WTC11 (cell line): ENCODE results near the gene NRIP3. TPM values are rescaled to one million over a fixed set of nuclear protein-coding genes. Genes with fewer than 3 reads are reported as not detected.

Experiments used
- ATAC-seq: fragments of 200-7000 bp; cut with Tn5 transposase; 2 replicates; pipeline ENCODE4 v1.10.0; 2021; ENCODE audit warnings: mild to moderate bottlenecking, moderate library complexity
- CTCF ChIA-PET: fragments of 300-600 bp; sonication (Branson Sonifier 250); formaldehyde crosslinking; loops from one replicate; lab custom pipeline; 2021; ENCODE audit warnings: antibody characterized with exemption; lab: Charles Lee
- POLR2A ChIA-PET: fragments of 350-600 bp; sonication (Branson Sonifier 250); formaldehyde crosslinking; loops from one replicate; lab custom pipeline; 2021; ENCODE audit warnings: antibody characterized with exemption; lab: Charles Lee
- DNase-seq: peaks from one replicate; pipeline ENCODE4 v3.0.0; 2021; ENCODE audit warnings: low spot score
- H3K27ac Mint-ChIP-seq: 2 replicates; pipeline ENCODE4 v1.8.0; 2021; ENCODE audit warnings: mixed read lengths
- H3K27me3 Mint-ChIP-seq: 2 replicates; pipeline ENCODE4 v1.8.0; 2021; ENCODE audit warnings: low read depth, mild to moderate bottlenecking, moderate library complexity, mixed read lengths
- H3K36me3 Mint-ChIP-seq: 2 replicates; pipeline ENCODE4 v1.8.0; 2021; ENCODE audit warnings: mixed read lengths
- H3K4me1 Mint-ChIP-seq: 2 replicates; pipeline ENCODE4 v1.8.0; 2022; ENCODE audit warnings: mixed read lengths
- H3K4me3 Mint-ChIP-seq: 2 replicates; pipeline ENCODE4 v1.8.0; 2021; ENCODE audit warnings: mild to moderate bottlenecking, moderate library complexity, mixed read lengths
- H3K9me3 Mint-ChIP-seq: 2 replicates; pipeline ENCODE4 v1.8.0; 2021; ENCODE audit warnings: mixed read lengths
- ATF3 ChIP-seq: sonication (generic); formaldehyde crosslinking; conservative IDR thresholded peaks from 2 replicates; pipeline ENCODE4 v1.8.1; 2022; ENCODE audit warnings: mild to moderate bottlenecking, missing genetic modification reagents
- E2F4 ChIP-seq: sonication (generic); formaldehyde crosslinking; IDR thresholded peaks from 2 replicates; pipeline ENCODE4 v1.8.1; 2022; ENCODE audit warnings: low read depth, mild to moderate bottlenecking, moderate library complexity, missing genetic modification reagents, borderline replicate concordance
- EMX1 ChIP-seq: fragments of 250-450 bp; sonication (Bioruptor Pico); IDR thresholded peaks from 2 replicates; pipeline ENCODE4 v1.8.0; 2021; ENCODE audit warnings: mild to moderate bottlenecking
- ESRRA ChIP-seq: sonication (generic); formaldehyde crosslinking; IDR thresholded peaks from 2 replicates; pipeline ENCODE4 v1.8.1; 2022; ENCODE audit warnings: mild to moderate bottlenecking, missing genetic modification reagents, borderline replicate concordance
- IRF2 ChIP-seq: sonication (generic); formaldehyde crosslinking; IDR thresholded peaks from 2 replicates; pipeline ENCODE4 v1.8.0; 2022; ENCODE audit warnings: low read depth, missing genetic modification reagents, borderline replicate concordance
- MYBL2 ChIP-seq: sonication (generic); formaldehyde crosslinking; IDR thresholded peaks from 2 replicates; pipeline ENCODE4 v1.8.1; 2023; ENCODE audit warnings: mild to moderate bottlenecking, moderate library complexity, missing genetic modification reagents
- PRDM15 ChIP-seq: sonication (generic); formaldehyde crosslinking; IDR thresholded peaks from 2 replicates; pipeline ENCODE4 v1.8.0; 2022; ENCODE audit warnings: missing genetic modification reagents
- PREB ChIP-seq: sonication (generic); formaldehyde crosslinking; IDR thresholded peaks from 2 replicates; pipeline ENCODE4 v1.8.1; 2022; ENCODE audit warnings: mild to moderate bottlenecking, missing genetic modification reagents, moderate library complexity, borderline replicate concordance
- PRRX2 ChIP-seq: fragments of 250-450 bp; sonication (Bioruptor Pico); IDR thresholded peaks from 2 replicates; pipeline ENCODE4 v1.8.0; 2021; ENCODE audit warnings: mild to moderate bottlenecking
- RELA ChIP-seq: sonication (generic); formaldehyde crosslinking; IDR thresholded peaks from 2 replicates; pipeline ENCODE4 v1.8.1; 2022; ENCODE audit warnings: missing genetic modification reagents, mild to moderate bottlenecking, borderline replicate concordance
- SOX15 ChIP-seq: fragments of 250-450 bp; sonication (Bioruptor Pico); IDR thresholded peaks from 2 replicates; pipeline ENCODE4 v1.9.0; 2021; ENCODE audit warnings: mild to moderate bottlenecking
- TP53 ChIP-seq: sonication (generic); formaldehyde crosslinking; IDR thresholded peaks from 2 replicates; pipeline ENCODE4 v1.8.1; 2023; ENCODE audit warnings: mild to moderate bottlenecking, missing genetic modification reagents
- ZNF121 ChIP-seq: sonication (generic); formaldehyde crosslinking; IDR thresholded peaks from 2 replicates; pipeline ENCODE4 v1.8.0; 2023; ENCODE audit warnings: missing genetic modification reagents
- total RNA-seq: library from RNA; stranded (reverse); gene quantifications from 3 replicates; pipeline ENCODE4 v1.2.3, GENCODE V29; 2021
- TF ChIP-seq, protein P1 (sequence below): sonication (generic); formaldehyde crosslinking; IDR thresholded peaks from 2 replicates; pipeline ENCODE4 v1.8.0; 2023; ENCODE audit warnings: missing genetic modification reagents, mild to moderate bottlenecking, borderline replicate concordance
- TF ChIP-seq, protein P2 (sequence below): sonication (generic); formaldehyde crosslinking; IDR thresholded peaks from 2 replicates; pipeline ENCODE4 v1.8.0; 2023; ENCODE audit warnings: missing genetic modification reagents
- TF ChIP-seq, protein P3 (sequence below): fragments of 250-450 bp; sonication (Bioruptor Pico); conservative IDR thresholded peaks from 2 replicates; pipeline ENCODE4 v1.9.0; 2021; ENCODE audit warnings: mild to moderate bottlenecking
- TF ChIP-seq, protein P4 (sequence below): fragments of 250-450 bp; sonication (Bioruptor Pico); IDR thresholded peaks from 2 replicates; pipeline ENCODE4 v1.8.0; 2021; ENCODE audit warnings: mild to moderate bottlenecking
- TF ChIP-seq, protein P5 (sequence below): sonication (generic); formaldehyde crosslinking; IDR thresholded peaks from 2 replicates; pipeline ENCODE4 v1.8.1; 2022; ENCODE audit warnings: missing genetic modification reagents, borderline replicate concordance

The NRIP3 gene
- total RNA-seq, 1 experiment from 2014 or later, result 4.5 TPM

DNA sequence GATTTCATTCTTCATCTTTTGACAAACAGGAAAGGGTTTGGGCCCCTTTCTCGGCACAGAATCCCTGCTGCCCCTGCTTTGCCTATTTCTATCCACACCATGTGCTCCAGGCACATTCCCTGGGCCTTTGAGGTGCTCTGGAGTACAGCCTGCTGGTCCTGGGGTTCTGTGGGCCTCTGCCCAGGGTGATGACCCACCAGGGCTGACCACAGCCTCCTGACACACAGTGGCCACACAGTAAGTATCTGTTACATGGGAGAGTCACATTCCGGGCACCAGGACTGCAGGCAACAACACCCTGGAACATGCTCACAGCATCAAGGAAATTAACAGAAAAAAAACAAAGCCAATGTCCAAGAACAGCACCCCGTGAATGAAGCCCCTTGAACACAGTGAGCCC, 48.5 kb upstream of the NRIP3 start:
- ChIA-PET CTCF (no interaction called here), POLR2A (no interaction called here)
- H3K4me1 Mint-ChIP-seq, result peaks cover 14% of the 10 kb centered on the region
- H3K4me3 Mint-ChIP-seq, result no peak overlapping the region
- no peaks in the 10 kb centered on the region for H3K36me3 Mint-ChIP-seq
- H3K27me3 Mint-ChIP-seq, result no peaks in the 10 kb centered on the region
- TF ChIP-seq PRRX2 (CRISPR knock-in tag), result no peak
- ATAC-seq (no peak), DNase-seq (no peak)
- H3K27ac Mint-ChIP-seq, result no peak overlapping the region
- no peaks in the 10 kb centered on the region for H3K9me3 Mint-ChIP-seq

DNA sequence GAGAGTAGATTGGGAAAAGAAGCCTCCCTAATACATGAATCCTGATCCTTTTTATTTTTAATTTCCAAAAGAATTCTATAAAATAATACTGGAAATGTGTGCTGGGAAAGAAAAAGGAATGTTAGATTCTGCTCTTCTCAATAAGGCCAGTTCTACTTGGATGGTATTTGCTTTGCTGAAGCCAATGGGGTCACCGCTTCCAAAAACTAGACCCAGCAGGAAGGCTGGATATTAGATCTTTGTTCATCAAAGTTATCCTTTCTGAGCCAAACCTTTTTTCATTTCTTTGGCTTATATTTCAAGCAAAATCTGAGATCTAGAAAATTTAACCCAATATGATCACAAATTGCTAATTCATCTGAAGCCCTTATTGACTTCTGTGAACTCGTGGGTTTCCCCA, 46.2 kb upstream of the NRIP3 start:
- TF ChIP-seq PREB (CRISPR knock-in tag), result no peak
- no peak for TF ChIP-seq MYBL2 (CRISPR knock-in tag)
- no peak for TF ChIP-seq TP53
- TF ChIP-seq ESRRA (CRISPR knock-in tag), result no peak
- TF ChIP-seq, protein P1, sequence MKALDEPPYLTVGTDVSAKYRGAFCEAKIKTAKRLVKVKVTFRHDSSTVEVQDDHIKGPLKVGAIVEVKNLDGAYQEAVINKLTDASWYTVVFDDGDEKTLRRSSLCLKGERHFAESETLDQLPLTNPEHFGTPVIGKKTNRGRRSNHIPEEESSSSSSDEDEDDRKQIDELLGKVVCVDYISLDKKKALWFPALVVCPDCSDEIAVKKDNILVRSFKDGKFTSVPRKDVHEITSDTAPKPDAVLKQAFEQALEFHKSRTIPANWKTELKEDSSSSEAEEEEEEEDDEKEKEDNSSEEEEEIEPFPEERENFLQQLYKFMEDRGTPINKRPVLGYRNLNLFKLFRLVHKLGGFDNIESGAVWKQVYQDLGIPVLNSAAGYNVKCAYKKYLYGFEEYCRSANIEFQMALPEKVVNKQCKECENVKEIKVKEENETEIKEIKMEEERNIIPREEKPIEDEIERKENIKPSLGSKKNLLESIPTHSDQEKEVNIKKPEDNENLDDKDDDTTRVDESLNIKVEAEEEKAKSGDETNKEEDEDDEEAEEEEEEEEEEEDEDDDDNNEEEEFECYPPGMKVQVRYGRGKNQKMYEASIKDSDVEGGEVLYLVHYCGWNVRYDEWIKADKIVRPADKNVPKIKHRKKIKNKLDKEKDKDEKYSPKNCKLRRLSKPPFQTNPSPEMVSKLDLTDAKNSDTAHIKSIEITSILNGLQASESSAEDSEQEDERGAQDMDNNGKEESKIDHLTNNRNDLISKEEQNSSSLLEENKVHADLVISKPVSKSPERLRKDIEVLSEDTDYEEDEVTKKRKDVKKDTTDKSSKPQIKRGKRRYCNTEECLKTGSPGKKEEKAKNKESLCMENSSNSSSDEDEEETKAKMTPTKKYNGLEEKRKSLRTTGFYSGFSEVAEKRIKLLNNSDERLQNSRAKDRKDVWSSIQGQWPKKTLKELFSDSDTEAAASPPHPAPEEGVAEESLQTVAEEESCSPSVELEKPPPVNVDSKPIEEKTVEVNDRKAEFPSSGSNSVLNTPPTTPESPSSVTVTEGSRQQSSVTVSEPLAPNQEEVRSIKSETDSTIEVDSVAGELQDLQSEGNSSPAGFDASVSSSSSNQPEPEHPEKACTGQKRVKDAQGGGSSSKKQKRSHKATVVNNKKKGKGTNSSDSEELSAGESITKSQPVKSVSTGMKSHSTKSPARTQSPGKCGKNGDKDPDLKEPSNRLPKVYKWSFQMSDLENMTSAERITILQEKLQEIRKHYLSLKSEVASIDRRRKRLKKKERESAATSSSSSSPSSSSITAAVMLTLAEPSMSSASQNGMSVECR (CRISPR knock-in tag), result no peak
- TF ChIP-seq EMX1, result no peak
- no peak for TF ChIP-seq E2F4 (CRISPR knock-in tag)
- TF ChIP-seq, protein P2, sequence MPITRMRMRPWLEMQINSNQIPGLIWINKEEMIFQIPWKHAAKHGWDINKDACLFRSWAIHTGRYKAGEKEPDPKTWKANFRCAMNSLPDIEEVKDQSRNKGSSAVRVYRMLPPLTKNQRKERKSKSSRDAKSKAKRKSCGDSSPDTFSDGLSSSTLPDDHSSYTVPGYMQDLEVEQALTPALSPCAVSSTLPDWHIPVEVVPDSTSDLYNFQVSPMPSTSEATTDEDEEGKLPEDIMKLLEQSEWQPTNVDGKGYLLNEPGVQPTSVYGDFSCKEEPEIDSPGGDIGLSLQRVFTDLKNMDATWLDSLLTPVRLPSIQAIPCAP (CRISPR knock-in tag), result no peak
- TF ChIP-seq, protein P3, sequence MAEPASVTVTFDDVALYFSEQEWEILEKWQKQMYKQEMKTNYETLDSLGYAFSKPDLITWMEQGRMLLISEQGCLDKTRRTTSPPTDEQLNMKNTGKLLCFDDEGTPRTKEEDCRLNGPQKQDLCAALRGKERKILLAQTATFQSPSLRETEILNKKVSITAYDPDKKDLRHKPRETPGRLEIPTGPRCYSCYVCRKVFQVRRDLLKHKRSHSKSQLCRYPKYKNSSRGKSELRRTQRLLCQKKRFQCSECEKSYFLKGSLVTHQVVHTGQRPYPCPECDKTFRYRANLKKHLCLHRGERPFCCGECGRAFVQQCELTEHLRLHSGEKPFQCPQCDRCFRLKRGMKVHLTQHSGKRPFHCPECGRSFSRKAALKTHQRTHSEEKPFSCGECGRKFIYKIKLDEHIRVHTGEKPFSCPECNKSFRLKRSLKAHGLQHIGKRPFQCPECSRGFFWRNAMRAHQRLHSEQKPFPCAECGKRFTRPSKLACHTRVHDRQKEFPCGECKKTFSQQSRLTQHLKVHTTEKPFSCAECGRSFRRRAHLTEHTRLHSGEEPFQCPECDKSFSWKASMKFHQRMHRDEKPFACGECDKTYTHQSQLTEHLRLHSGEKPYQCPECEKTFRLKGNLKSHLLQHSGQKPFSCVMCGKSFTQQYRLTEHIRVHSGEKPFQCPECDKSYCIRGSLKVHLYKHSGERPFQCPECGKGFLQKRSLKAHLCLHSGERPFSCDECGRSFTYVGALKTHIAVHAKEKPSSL, result no peak
- no peak for TF ChIP-seq IRF2 (CRISPR knock-in tag)
- TF ChIP-seq ZNF121, result no peak
- TF ChIP-seq, protein P4, sequence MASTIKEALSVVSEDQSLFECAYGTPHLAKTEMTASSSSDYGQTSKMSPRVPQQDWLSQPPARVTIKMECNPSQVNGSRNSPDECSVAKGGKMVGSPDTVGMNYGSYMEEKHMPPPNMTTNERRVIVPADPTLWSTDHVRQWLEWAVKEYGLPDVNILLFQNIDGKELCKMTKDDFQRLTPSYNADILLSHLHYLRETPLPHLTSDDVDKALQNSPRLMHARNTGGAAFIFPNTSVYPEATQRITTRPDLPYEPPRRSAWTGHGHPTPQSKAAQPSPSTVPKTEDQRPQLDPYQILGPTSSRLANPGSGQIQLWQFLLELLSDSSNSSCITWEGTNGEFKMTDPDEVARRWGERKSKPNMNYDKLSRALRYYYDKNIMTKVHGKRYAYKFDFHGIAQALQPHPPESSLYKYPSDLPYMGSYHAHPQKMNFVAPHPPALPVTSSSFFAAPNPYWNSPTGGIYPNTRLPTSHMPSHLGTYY (CRISPR knock-in tag), result no peak
- no peak for TF ChIP-seq ATF3 (CRISPR knock-in tag)
- TF ChIP-seq SOX15, result no peak
- no peak for TF ChIP-seq RELA (CRISPR knock-in tag)
- TF ChIP-seq PRDM15, result no peak
- TF ChIP-seq, protein P5, sequence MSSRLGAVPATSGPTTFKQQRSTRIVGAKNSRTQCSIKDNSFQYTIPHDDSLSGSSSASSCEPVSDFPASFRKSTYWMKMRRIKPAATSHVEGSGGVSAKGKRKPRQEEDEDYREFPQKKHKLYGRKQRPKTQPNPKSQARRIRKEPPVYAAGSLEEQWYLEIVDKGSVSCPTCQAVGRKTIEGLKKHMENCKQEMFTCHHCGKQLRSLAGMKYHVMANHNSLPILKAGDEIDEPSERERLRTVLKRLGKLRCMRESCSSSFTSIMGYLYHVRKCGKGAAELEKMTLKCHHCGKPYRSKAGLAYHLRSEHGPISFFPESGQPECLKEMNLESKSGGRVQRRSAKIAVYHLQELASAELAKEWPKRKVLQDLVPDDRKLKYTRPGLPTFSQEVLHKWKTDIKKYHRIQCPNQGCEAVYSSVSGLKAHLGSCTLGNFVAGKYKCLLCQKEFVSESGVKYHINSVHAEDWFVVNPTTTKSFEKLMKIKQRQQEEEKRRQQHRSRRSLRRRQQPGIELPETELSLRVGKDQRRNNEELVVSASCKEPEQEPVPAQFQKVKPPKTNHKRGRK, result no peak
- TF ChIP-seq, all 79 proteins: peak for 0
- Mint-ChIP-seq H3K4me1 (peaks cover 29% of the 10 kb centered on the region), H3K36me3 (no peaks in the 10 kb centered on the region), H3K27me3 (no peaks in the 10 kb centered on the region), H3K4me3 (no peak overlapping the region), H3K27ac (no peak overlapping the region), H3K9me3 (no peaks in the 10 kb centered on the region)
- ChIA-PET CTCF (interaction anchor here (1.2 to 1.4 kb wide), 2 partner anchors 11 to 34 kb away, joined by 4 read pairs; no protein-coding TSS in a partner anchor), POLR2A (no interaction called here)
- ATAC-seq (no peak), DNase-seq (no peak)
